Measurements from ENCODE around the gene CNKSR3.

DNA sequence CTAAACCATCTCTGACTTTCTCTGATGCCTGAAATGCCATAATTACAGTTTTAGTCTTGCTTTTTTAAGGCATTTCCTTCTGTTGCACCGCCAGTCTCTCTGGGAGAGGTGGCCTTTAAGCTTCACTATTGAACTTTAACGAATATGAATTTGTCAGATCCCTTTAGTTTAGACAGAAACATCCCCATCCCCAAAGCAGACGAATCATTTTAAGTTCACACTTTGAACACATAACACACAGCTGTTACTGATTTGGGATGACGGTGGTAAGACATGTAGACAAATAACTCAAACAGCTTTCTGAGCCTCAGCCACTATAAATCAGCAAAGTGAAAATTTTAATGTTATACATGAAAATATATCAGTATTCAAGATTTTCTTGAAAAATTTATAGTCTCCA is 146.7 kb downstream of the CNKSR3 start:
- TF ChIP-seq, protein P1, sequence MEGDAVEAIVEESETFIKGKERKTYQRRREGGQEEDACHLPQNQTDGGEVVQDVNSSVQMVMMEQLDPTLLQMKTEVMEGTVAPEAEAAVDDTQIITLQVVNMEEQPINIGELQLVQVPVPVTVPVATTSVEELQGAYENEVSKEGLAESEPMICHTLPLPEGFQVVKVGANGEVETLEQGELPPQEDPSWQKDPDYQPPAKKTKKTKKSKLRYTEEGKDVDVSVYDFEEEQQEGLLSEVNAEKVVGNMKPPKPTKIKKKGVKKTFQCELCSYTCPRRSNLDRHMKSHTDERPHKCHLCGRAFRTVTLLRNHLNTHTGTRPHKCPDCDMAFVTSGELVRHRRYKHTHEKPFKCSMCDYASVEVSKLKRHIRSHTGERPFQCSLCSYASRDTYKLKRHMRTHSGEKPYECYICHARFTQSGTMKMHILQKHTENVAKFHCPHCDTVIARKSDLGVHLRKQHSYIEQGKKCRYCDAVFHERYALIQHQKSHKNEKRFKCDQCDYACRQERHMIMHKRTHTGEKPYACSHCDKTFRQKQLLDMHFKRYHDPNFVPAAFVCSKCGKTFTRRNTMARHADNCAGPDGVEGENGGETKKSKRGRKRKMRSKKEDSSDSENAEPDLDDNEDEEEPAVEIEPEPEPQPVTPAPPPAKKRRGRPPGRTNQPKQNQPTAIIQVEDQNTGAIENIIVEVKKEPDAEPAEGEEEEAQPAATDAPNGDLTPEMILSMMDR (IDR thresholded peaks at IDR 0.05), result no peak
- no peak for TF ChIP-seq POLR2AphosphoS5 (IDR thresholded peaks at IDR 0.05)
